Measurements from ENCODE around the gene SOD1. TPM values are rescaled to one million over a fixed set of nuclear protein-coding genes. Genes with fewer than 3 reads are reported as not detected.

Gene SOD1
- total and polyA plus RNA-seq, 2 experiments from 2014 or later = 195 to 260 TPM

DNA sequence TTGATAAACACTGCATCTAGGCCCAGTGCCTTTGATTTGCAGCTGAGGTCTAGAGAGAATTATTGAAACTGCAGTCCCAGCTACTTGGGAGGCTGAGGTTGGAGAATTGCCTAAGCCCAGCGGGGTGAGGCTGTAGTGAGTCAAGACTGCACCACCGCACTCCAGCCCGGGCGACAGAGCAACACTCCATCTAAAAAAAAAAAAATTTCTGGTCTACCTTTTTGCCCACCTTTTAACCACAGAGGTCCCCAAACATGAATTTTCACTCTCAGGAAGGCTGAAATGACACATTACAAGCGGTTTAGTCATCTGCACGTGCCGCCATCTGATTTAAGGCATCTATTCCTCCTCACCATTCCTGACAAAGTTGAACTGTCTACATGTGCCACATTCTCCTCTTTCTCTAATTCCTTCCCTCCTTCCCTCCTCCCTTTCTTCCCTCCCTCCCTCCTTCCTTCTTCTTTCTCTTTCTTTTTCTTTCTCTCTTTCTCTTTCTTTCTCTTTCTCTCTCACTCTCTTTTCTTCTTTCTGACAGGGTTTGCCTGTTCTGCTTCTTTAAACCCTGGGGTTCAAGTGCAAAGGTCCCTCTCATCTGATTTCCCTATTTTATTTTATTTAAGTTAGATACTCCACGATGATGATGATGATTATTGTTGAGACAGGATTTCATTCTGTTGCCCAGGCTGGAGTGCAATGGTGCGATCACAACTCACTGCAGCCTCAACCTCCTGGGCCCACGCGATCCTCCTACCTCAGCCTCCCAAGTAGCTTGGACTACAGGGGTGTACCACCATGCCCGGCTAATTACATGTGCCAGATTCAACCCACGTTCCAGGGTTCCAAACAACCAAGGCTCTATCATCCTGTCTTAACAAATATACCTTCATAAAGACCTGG is 3.0 kb upstream of the SOD1 start:
- no peak overlapping the region for H3K4me2 ChIP-seq
- H3K36me3 ChIP-seq (replicated peaks; ENCODE audit: insufficient read depth, low read depth) = no peaks in the 10 kb centered on the region
- no peaks in the 10 kb centered on the region for H3K9me2 ChIP-seq (replicated peaks; ENCODE audit: insufficient read depth)
- peaks cover 14% of the 10 kb centered on the region for H3K79me2 ChIP-seq
- no peaks in the 10 kb centered on the region for H3K9me3 ChIP-seq (ENCODE audit: low read depth)
- 94% methylated on average over 13 of the region's 13 CpGs for whole genome bisulfite sequencing (ENCODE audit: low lambda C conversion rate, missing lambda C conversion rate)
- DNase-seq (ENCODE audit: low spot score) = no peak
- peaks cover 4% of the 10 kb centered on the region for H3K4me1 ChIP-seq (ENCODE audit: insufficient read depth)
- H3K27ac ChIP-seq = no peak overlapping the region
- H3K4me3 ChIP-seq = no peak overlapping the region
- peaks cover 12% of the 10 kb centered on the region for H4K20me1 ChIP-seq (ENCODE audit: insufficient read depth, poor library complexity, severe bottlenecking)
- TF ChIP-seq EZH2phosphoT487 (IDR thresholded peaks at IDR 0.05; ENCODE audit: low read depth, severe bottlenecking, unreplicated experiment) = no peak
- TF ChIP-seq EZH2 (IDR thresholded peaks at IDR 0.05; ENCODE audit: borderline replicate concordance) = no peak
- TF ChIP-seq, protein P1, sequence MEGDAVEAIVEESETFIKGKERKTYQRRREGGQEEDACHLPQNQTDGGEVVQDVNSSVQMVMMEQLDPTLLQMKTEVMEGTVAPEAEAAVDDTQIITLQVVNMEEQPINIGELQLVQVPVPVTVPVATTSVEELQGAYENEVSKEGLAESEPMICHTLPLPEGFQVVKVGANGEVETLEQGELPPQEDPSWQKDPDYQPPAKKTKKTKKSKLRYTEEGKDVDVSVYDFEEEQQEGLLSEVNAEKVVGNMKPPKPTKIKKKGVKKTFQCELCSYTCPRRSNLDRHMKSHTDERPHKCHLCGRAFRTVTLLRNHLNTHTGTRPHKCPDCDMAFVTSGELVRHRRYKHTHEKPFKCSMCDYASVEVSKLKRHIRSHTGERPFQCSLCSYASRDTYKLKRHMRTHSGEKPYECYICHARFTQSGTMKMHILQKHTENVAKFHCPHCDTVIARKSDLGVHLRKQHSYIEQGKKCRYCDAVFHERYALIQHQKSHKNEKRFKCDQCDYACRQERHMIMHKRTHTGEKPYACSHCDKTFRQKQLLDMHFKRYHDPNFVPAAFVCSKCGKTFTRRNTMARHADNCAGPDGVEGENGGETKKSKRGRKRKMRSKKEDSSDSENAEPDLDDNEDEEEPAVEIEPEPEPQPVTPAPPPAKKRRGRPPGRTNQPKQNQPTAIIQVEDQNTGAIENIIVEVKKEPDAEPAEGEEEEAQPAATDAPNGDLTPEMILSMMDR (IDR thresholded peaks at IDR 0.05; ENCODE audit: poor library complexity) = no peak
- H3K27me3 ChIP-seq = no peaks in the 10 kb centered on the region
- no peak overlapping the region for H2AFZ ChIP-seq

DNA sequence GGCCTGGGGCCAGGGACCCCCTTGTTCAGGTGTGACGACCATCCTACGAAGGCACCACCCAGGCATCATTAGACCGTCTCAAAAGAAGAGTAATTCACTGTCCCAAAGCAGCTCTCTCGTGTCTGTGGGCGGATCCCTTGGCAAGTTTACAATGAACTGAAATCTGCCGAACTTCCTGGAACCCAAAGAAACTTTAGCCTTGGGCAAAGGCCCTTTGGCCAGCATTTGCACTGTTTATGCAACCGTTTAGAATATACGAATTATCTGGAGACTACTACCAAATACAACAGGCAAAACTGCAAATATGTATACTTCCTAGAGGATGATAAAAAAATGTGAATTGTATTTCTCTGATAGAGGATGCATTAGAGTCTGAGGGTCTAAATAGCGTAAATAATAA is 1.4 kb upstream of the SOD1 start:
- DNase-seq (ENCODE audit: low spot score) = no peak
- H3K36me3 ChIP-seq (replicated peaks; ENCODE audit: insufficient read depth, low read depth) = no peaks in the 10 kb centered on the region
- TF ChIP-seq EZH2phosphoT487 (IDR thresholded peaks at IDR 0.05; ENCODE audit: low read depth, severe bottlenecking, unreplicated experiment) (no peak), EZH2 (IDR thresholded peaks at IDR 0.05; ENCODE audit: borderline replicate concordance) (no peak)
- TF ChIP-seq, protein P1 (IDR thresholded peaks at IDR 0.05; ENCODE audit: poor library complexity) = no peak
- peaks cover 4% of the 10 kb centered on the region for H3K4me1 ChIP-seq (ENCODE audit: insufficient read depth)
- H3K4me2 ChIP-seq = no peak overlapping the region
- peaks cover 25% of the 10 kb centered on the region for H4K20me1 ChIP-seq (ENCODE audit: insufficient read depth, poor library complexity, severe bottlenecking)
- peaks cover 31% of the 10 kb centered on the region for H3K79me2 ChIP-seq
- H3K9me3 ChIP-seq (ENCODE audit: low read depth) = no peaks in the 10 kb centered on the region
- no peak overlapping the region for H2AFZ ChIP-seq
- no peak overlapping the region for H3K4me3 ChIP-seq
- H3K27ac ChIP-seq = no peak overlapping the region
- H3K27me3 ChIP-seq = no peaks in the 10 kb centered on the region
- H3K9me2 ChIP-seq (replicated peaks; ENCODE audit: insufficient read depth) = no peaks in the 10 kb centered on the region
- 84% methylated on average over 9 of the region's 9 CpGs for WGBS (ENCODE audit: low lambda C conversion rate, missing lambda C conversion rate)

DNA sequence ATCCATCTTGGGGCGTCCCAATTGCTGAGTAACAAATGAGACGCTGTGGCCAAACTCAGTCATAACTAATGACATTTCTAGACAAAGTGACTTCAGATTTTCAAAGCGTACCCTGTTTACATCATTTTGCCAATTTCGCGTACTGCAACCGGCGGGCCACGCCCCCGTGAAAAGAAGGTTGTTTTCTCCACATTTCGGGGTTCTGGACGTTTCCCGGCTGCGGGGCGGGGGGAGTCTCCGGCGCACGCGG is 282 bp upstream of the SOD1 start:
- peaks cover 32% of the 10 kb centered on the region for H4K20me1 ChIP-seq (ENCODE audit: insufficient read depth, poor library complexity, severe bottlenecking)
- H3K79me2 ChIP-seq = peaks cover 42% of the 10 kb centered on the region
- H3K9me3 ChIP-seq (ENCODE audit: low read depth) = no peaks in the 10 kb centered on the region
- TF ChIP-seq EZH2 (IDR thresholded peaks at IDR 0.05; ENCODE audit: borderline replicate concordance) (no peak), EZH2phosphoT487 (IDR thresholded peaks at IDR 0.05; ENCODE audit: low read depth, severe bottlenecking, unreplicated experiment) (no peak)
- TF ChIP-seq, protein P1 (IDR thresholded peaks at IDR 0.05; ENCODE audit: poor library complexity) = no peak
- no peaks in the 10 kb centered on the region for H3K27me3 ChIP-seq
- peak overlapping the region; percentile 75 for H3K4me2 ChIP-seq
- H3K4me3 ChIP-seq = peak overlapping the region; percentile 23
- WGBS (ENCODE audit: low lambda C conversion rate, missing lambda C conversion rate) = 7% methylated on average over 16 of the region's 18 CpGs
- no peak overlapping the region for H3K27ac ChIP-seq
- peaks cover 4% of the 10 kb centered on the region for H3K4me1 ChIP-seq (ENCODE audit: insufficient read depth)
- H3K9me2 ChIP-seq (replicated peaks; ENCODE audit: insufficient read depth) = no peaks in the 10 kb centered on the region
- H2AFZ ChIP-seq = peak overlapping the region; percentile 81
- no peak for DNase-seq (ENCODE audit: low spot score)
- no peaks in the 10 kb centered on the region for H3K36me3 ChIP-seq (replicated peaks; ENCODE audit: insufficient read depth, low read depth)
